Adrenal gland (tissue), 12 donors: ENCODE measurements around the gene LRP1B. TPM values are rescaled to one million over a fixed set of nuclear protein-coding genes. Genes with fewer than 3 reads are reported as not detected.

Experiments
- DNase-seq, 7 donors: peaks; one replicate each; pipeline ENCODE4 v3.0.0-alpha.2; 2019 to 2020
- H3K27ac ChIP-seq, 5 donors: fragments of 200-600 bp; sonication (generic) in 4 of 5; 1 replicate in 3 of 5; 2 replicates in 2 of 5; pipeline versions ENCODE4 v1.5.1 to v1.8.0; 2016 to 2020; ENCODE audit warnings: mild to moderate bottlenecking in 1 of 5
- H3K27me3 ChIP-seq: fragments of 200-600 bp; 2 replicates; pipeline ENCODE4 v1.8.0; 2021
- H3K36me3 ChIP-seq, 2 donors: fragments of 200-600 bp; replicated peaks in 1 of 2; 1 replicate in 1 of 2; 2 replicates in 1 of 2; pipeline versions ENCODE4 v1.5.1 to v1.8.0; 2018 to 2022
- H3K4me1 ChIP-seq, 2 donors: fragments of 200-600 bp; replicated peaks in 1 of 2; 1 replicate in 1 of 2; 2 replicates in 1 of 2; pipeline versions ENCODE4 v1.5.1 to v1.8.0; 2018 to 2021
- H3K4me3 ChIP-seq, 4 donors: fragments of 200-600 bp; sonication (generic) in 3 of 4; one replicate each; pipeline ENCODE4 v1.5.1; 2016 to 2018
- H3K9me3 ChIP-seq, 3 donors: fragments of 200-600 bp; sonication (generic) in 1 of 3; replicated peaks in 1 of 3; 1 replicate in 2 of 3; 2 replicates in 1 of 3; pipeline versions ENCODE4 v1.5.1 to v1.8.0; 2016 to 2021
- CTCF ChIP-seq, 6 experiments: fragments of 450-650 bp in 4 of 6; fragments of 200-600 bp in 2 of 6; sonication (generic) in 1 of 6; IDR thresholded peaks; 1 replicate in 5 of 6; 2 replicates in 1 of 6; pipeline versions ENCODE4 v1.5.1 to v1.8.0; 2016 to 2021; ENCODE audit warnings: antibody characterized with exemption in 6 of 6, mild to moderate bottlenecking in 2 of 6, moderate library complexity in 1 of 6
- POLR2A ChIP-seq, 2 donors: fragments of 450-650 bp; IDR thresholded peaks; one replicate each; pipeline ENCODE4 v1.6.1; 2017; ENCODE audit warnings: antibody characterized with exemption in 2 of 2, mild to moderate bottlenecking in 2 of 2, moderate library complexity in 1 of 2
- WGBS, 4 donors: extraction: QIAGEN DNeasy Blood & Tissue Kit in 2 of 4; methylation state at CpG; one replicate each; pipeline versions ENCODE4 v1.1.5 to v1.1.7; 2013 to 2017; 5-methylcytosine and 5-hydroxymethylcytosine counted together
- intact Hi-C, 2 donors: fragments of 100-400 bp; cut with DNase I; formaldehyde crosslinking; loops; one replicate each; pipeline versions ENCODE4 v1.14.1 to v1.15.0; 2022 to 2023
- polyA plus RNA-seq, 3 donors: library from polyadenylated mRNA; stranded (reverse); fragments of 200-250 nt in 2 of 3; fragments of 350-450 nt in 1 of 3; fragmentation: Illumina TruSeq in 1 of 3; extraction: RNeasy Lipid Tissue Mini Kit (QIAGEN cat#74804) in 1 of 3; gene quantifications; one replicate each; pipeline ENCODE4 v1.2.3, GENCODE V29; 2013 to 2014
- total RNA-seq, 9 donors: library from RNA; depleted of rRNA in 4 of 9; stranded (reverse); fragments of >200 nt in 4 of 9; fragments of 120-200 nt in 1 of 9; fragmentation: NEBNext Ultra II Directional in 1 of 9; extraction: Animal tissue kit (Norgen Biotek cat#: 25700) in 1 of 9; gene quantifications; one replicate each; pipeline versions ENCODE4 v1.1.0 to v1.2.4, GENCODE V29; 2013 to 2023
- donor health status: healthy with polysubstance abuse.
- donor health status: Bipolar disorder and iron deficiency.
- donor health status: DM: yes; HTN: yes; CAD: no.
- donor health status: DM: no; HTN: no; CAD: no.
- donor health status: DM: no; HTN: no; CAD: no.
- donor health status: DM: yes; HTN: yes; CAD: no.

LRP1B gene
- total and polyA plus RNA-seq, 12 donors = 0.84 to 5.4 (median 2.1) TPM

DNA sequence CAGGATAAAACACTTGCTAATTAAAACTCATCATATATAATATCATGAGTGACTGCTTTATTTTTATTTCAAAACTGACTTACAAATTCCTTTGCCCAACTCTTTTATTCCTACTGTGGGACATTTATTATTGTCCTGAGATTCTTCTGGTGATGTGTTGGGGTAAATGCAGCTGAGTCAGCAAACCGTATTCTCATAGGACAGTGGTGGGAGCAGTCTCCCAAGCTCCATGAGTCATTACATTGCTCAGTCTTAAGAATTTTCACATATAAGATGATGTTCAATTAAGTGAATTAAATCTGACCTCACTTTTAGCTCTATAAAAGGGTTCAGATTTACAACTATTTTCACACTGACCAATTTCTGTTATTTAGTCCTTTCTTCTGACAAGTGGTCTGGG is 1530.7 kb downstream of the LRP1B start:
- H3K27me3 ChIP-seq = no peaks in the 10 kb centered on the region
- H3K4me3 ChIP-seq = no peak overlapping the region
- H3K9me3 ChIP-seq = no peaks in the 10 kb centered on the region
- WGBS, 4 donors = 74 to 82% (median 77%) methylated on average over 1 of the region's 1 CpG
- no peaks in the 10 kb centered on the region for H3K36me3 ChIP-seq
- H3K27ac ChIP-seq = no peak overlapping the region
- DNase-seq = no peak
- no peaks in the 10 kb centered on the region for H3K4me1 ChIP-seq
- TF ChIP-seq CTCF (IDR thresholded peaks at IDR 0.05) (no peak), POLR2A (IDR thresholded peaks at IDR 0.05) (no peak)
- intact Hi-C loops = no loop called here

DNA sequence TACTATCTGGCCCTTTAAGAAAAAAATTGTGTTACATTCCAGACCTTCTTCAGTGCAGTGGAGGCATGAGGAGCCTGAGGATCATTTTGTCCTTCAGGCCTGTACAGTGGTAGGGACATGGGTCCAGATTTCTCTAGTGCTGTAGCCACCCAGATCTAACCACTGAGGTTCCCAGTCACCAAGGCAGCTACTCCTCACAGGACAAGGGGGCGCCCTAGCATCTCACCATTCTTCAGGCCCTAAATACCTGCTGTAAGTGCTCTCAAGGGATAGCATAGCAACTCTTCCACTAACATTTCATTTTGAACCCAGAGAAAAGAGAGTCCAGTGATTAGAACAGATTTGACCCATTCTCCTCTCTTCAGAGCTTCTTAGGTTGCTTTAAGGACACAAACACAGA is 1533.0 kb downstream of the LRP1B start:
- TF ChIP-seq POLR2A (IDR thresholded peaks at IDR 0.05) (no peak), CTCF (IDR thresholded peaks at IDR 0.05) (no peak)
- Histone ChIP-seq H3K36me3 (no peaks in the 10 kb centered on the region), H3K9me3 (no peaks in the 10 kb centered on the region), H3K27ac (no peak overlapping the region), H3K4me3 (no peak overlapping the region), H3K27me3 (no peaks in the 10 kb centered on the region), H3K4me1 (no peaks in the 10 kb centered on the region)
- 84 to 100% (median 92%) methylated on average over 1 of the region's 1 CpG for WGBS, 4 donors
- intact Hi-C loops = no loop called here
- DNase-seq = no peak

- Histone ChIP-seq H3K27me3 (no peaks in the 10 kb centered on the region), H3K4me3 (no peak overlapping the region), H3K36me3 (no peaks in the 10 kb centered on the region), H3K9me3 (no peaks in the 10 kb centered on the region), H3K4me1 (no peaks in the 10 kb centered on the region), H3K27ac (no peak overlapping the region)
- TF ChIP-seq POLR2A (IDR thresholded peaks at IDR 0.05) = no peak
- no peak for DNase-seq
- intact Hi-C loops = no loop called here
- WGBS, 4 donors = 72 to 81% (median 78%) methylated on average over 1 of the region's 1 CpG
Measured at GRCh38 chr2:140597205-140597604, 1533.6 kb downstream of the LRP1B start.

DNA sequence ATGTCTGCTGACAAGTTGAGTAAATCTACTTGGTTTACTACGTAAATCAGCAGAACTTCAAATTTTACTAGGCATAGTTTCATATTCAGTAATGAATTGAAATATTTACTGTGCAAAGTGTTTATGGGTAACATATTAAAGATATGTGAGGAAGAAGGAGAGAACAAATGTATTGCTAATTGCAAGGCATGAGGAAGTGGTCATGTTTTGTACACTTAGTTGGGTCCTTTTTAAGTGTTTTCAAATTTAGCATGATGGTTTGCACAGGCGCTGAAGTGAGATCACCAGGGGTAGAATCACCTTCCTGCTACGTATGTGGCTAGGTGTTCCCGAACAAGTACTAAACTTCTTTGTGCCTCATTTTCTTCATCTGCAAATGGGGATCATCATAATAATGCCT is 1534.4 kb downstream of the LRP1B start:
- TF ChIP-seq POLR2A (IDR thresholded peaks at IDR 0.05) = no peak
- no peak for TF ChIP-seq CTCF (IDR thresholded peaks at IDR 0.05)
- Histone ChIP-seq H3K4me1 (no peaks in the 10 kb centered on the region), H3K36me3 (no peaks in the 10 kb centered on the region), H3K9me3 (no peaks in the 10 kb centered on the region), H3K27ac (no peak overlapping the region), H3K4me3 (no peak overlapping the region), H3K27me3 (no peaks in the 10 kb centered on the region)
- 84 to 90% (median 87%) methylated on average over 4 of the region's 4 CpGs for WGBS, 4 donors
- DNase-seq = no peak
- intact Hi-C loops = no loop called here

- intact Hi-C loops = no loop called here
- TF ChIP-seq POLR2A (IDR thresholded peaks at IDR 0.05) = no peak
- TF ChIP-seq CTCF (IDR thresholded peaks at IDR 0.05) = no peak
Measured at GRCh38 chr2:140595107-140595506, 1535.7 kb downstream of the LRP1B start.

More at GRCh38 chr2:140595107-140595506, 1535.7 kb downstream of the LRP1B start:
- WGBS, 4 donors = 89 to 96% (median 92%) methylated on average over 2 of the region's 2 CpGs
- H3K4me3 ChIP-seq = no peak overlapping the region
- no peaks in the 10 kb centered on the region for H3K4me1 ChIP-seq
- H3K27me3 ChIP-seq = no peaks in the 10 kb centered on the region
- no peaks in the 10 kb centered on the region for H3K9me3 ChIP-seq
- no peak for DNase-seq
- no peak overlapping the region for H3K27ac ChIP-seq
- no peaks in the 10 kb centered on the region for H3K36me3 ChIP-seq
